ENCODE results near the gene RTF1. TPM values are rescaled to one million over a fixed set of nuclear protein-coding genes. Genes with fewer than 3 reads are reported as not detected.

Gene RTF1
- polyA plus RNA-seq, 1 of the 3 experiments (the other 2 are of a cell fraction): 27.8 TPM

DNA sequence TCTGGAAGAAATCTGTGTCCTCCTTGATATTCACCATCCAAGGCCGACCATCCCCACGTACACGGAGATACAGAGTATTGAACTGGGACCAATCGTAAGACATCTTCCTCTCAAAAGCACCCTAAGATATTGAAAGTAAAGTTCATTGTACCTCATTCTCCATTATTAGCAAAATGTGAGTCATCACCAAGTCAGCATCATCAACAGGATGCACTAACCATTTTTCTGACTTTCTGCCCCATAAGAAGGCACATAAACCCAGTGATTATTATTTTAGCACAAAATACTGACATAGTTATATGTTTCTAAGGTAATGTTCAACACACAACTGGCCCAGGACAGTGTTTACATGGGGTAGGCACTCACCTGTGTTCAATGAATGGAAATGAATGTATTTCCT, 22.0 kb upstream of the RTF1 start:
- Histone ChIP-seq H4K20me1 (ENCODE audit: insufficient read depth) (no peaks in the 10 kb centered on the region), H3K36me3 (replicated peaks in 1 of 2; ENCODE audit: control insufficient read depth in 1 of 2, insufficient read depth in 2 of 2, low read length in 1 of 2) (peaks cover 4 to 14% of the 10 kb centered on the region in 2 experiments), H3K4me1 (ENCODE audit: control insufficient read depth in 1 of 2, insufficient read depth in 2 of 2, low read depth in 1 of 2, low read length in 1 of 2) (no peaks in the 10 kb centered on the region), H3K79me2 (ENCODE audit: insufficient read depth) (no peaks in the 10 kb centered on the region), H3K9me2 (no peaks in the 10 kb centered on the region), H3K9me3 (no peaks in the 10 kb centered on the region), H3K9ac (no peak overlapping the region), H3K27ac (ENCODE audit: low read depth in 2 of 2, low read length in 1 of 2) (no peak overlapping the region), H3K4me3 (ENCODE audit: low read depth in 2 of 2, low read length in 1 of 2) (no peak overlapping the region), H3K4me2 (no peak overlapping the region), H3K27me3 (ENCODE audit: insufficient read depth) (no peaks in the 10 kb centered on the region), H3F3A (replicated peaks; ENCODE audit: insufficient read depth) (peaks cover 14% of the 10 kb centered on the region), H2AFZ (ENCODE audit: low read depth) (no peak overlapping the region)
- CTCF ChIA-PET: no interaction called here
- POLR2A ChIA-PET: no interaction called here
- no peak for DNase-seq
- 91% methylated on average over 4 of the region's 4 CpGs for WGBS (ENCODE audit: low lambda C conversion rate)
- TF ChIP-seq JUND (IDR thresholded peaks at IDR 0.05) (no peak), FOSL2 (IDR thresholded peaks at IDR 0.05; ENCODE audit: borderline replicate concordance, low read depth) (no peak), RAD21 (IDR thresholded peaks at IDR 0.05; ENCODE audit: low read length) (no peak), EP300 (IDR thresholded peaks at IDR 0.05; ENCODE audit: borderline replicate concordance in 1 of 2, low read depth in 1 of 2, low read length in 1 of 2) (no peak), YY1 (IDR thresholded peaks at IDR 0.05; ENCODE audit: low read depth) (no peak), RXRA (IDR thresholded peaks at IDR 0.05; ENCODE audit: borderline replicate concordance, low read depth) (no peak), EZH2phosphoT487 (IDR thresholded peaks at IDR 0.05; ENCODE audit: borderline replicate concordance, low read depth) (no peak)
- TF ChIP-seq, protein P1, sequence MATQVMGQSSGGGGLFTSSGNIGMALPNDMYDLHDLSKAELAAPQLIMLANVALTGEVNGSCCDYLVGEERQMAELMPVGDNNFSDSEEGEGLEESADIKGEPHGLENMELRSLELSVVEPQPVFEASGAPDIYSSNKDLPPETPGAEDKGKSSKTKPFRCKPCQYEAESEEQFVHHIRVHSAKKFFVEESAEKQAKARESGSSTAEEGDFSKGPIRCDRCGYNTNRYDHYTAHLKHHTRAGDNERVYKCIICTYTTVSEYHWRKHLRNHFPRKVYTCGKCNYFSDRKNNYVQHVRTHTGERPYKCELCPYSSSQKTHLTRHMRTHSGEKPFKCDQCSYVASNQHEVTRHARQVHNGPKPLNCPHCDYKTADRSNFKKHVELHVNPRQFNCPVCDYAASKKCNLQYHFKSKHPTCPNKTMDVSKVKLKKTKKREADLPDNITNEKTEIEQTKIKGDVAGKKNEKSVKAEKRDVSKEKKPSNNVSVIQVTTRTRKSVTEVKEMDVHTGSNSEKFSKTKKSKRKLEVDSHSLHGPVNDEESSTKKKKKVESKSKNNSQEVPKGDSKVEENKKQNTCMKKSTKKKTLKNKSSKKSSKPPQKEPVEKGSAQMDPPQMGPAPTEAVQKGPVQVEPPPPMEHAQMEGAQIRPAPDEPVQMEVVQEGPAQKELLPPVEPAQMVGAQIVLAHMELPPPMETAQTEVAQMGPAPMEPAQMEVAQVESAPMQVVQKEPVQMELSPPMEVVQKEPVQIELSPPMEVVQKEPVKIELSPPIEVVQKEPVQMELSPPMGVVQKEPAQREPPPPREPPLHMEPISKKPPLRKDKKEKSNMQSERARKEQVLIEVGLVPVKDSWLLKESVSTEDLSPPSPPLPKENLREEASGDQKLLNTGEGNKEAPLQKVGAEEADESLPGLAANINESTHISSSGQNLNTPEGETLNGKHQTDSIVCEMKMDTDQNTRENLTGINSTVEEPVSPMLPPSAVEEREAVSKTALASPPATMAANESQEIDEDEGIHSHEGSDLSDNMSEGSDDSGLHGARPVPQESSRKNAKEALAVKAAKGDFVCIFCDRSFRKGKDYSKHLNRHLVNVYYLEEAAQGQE (IDR thresholded peaks at IDR 0.05; ENCODE audit: low read depth, low read length): no peak
- TF ChIP-seq, protein P2, sequence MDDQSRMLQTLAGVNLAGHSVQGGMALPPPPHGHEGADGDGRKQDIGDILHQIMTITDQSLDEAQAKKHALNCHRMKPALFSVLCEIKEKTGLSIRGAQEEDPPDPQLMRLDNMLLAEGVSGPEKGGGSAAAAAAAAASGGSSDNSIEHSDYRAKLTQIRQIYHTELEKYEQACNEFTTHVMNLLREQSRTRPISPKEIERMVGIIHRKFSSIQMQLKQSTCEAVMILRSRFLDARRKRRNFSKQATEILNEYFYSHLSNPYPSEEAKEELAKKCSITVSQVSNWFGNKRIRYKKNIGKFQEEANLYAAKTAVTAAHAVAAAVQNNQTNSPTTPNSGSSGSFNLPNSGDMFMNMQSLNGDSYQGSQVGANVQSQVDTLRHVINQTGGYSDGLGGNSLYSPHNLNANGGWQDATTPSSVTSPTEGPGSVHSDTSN (IDR thresholded peaks at IDR 0.05): no peak

DNA sequence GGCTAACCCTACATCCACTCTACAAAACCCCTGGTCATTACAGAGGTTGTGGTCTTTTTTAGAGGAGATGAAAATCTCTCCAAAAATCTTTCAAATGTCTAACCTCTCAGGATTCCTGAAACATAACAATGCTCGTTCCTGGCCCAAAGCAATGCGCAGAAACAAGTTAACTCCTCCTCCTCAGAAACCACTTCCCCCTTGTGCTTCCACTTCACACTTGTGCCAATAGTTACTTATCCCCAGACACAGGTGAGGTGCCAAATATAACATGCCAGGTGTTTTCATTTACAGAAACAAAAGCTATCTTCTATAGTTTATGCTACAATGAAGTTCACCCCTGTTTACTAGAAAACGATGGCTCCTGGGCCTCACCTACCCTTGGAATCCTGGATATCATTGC, 20.8 kb upstream of the RTF1 start:
- peaks cover 5% of the 10 kb centered on the region for H3K79me2 ChIP-seq (ENCODE audit: insufficient read depth)
- H3K4me1 ChIP-seq (ENCODE audit: control insufficient read depth in 1 of 2, insufficient read depth in 2 of 2, low read depth in 1 of 2, low read length in 1 of 2): no peaks in the 10 kb centered on the region
- H3K4me2 ChIP-seq: no peak overlapping the region
- no peaks in the 10 kb centered on the region for H3K9me2 ChIP-seq
- H3K4me3 ChIP-seq (ENCODE audit: low read depth in 2 of 2, low read length in 1 of 2): no peak overlapping the region
- peaks cover 4 to 11% of the 10 kb centered on the region in 2 experiments for H3K36me3 ChIP-seq (replicated peaks in 1 of 2; ENCODE audit: control insufficient read depth in 1 of 2, insufficient read depth in 2 of 2, low read length in 1 of 2)
- no peak overlapping the region for H2AFZ ChIP-seq (ENCODE audit: low read depth)
- no peak overlapping the region for H3K27ac ChIP-seq (ENCODE audit: low read depth in 2 of 2, low read length in 1 of 2)
- H3K9me3 ChIP-seq: no peaks in the 10 kb centered on the region
- H3K27me3 ChIP-seq (ENCODE audit: insufficient read depth): no peaks in the 10 kb centered on the region
- WGBS (ENCODE audit: low lambda C conversion rate): 78% methylated on average over 3 of the region's 3 CpGs
- H3K9ac ChIP-seq: no peak overlapping the region
- no peak for DNase-seq
- ChIA-PET CTCF (no interaction called here), POLR2A (no interaction called here)
- no peaks in the 10 kb centered on the region for H4K20me1 ChIP-seq (ENCODE audit: insufficient read depth)
- H3F3A ChIP-seq (replicated peaks; ENCODE audit: insufficient read depth): peaks cover 14% of the 10 kb centered on the region
- TF ChIP-seq ELF1 (IDR thresholded peaks at IDR 0.05): no peak
- TF ChIP-seq, protein P3, sequence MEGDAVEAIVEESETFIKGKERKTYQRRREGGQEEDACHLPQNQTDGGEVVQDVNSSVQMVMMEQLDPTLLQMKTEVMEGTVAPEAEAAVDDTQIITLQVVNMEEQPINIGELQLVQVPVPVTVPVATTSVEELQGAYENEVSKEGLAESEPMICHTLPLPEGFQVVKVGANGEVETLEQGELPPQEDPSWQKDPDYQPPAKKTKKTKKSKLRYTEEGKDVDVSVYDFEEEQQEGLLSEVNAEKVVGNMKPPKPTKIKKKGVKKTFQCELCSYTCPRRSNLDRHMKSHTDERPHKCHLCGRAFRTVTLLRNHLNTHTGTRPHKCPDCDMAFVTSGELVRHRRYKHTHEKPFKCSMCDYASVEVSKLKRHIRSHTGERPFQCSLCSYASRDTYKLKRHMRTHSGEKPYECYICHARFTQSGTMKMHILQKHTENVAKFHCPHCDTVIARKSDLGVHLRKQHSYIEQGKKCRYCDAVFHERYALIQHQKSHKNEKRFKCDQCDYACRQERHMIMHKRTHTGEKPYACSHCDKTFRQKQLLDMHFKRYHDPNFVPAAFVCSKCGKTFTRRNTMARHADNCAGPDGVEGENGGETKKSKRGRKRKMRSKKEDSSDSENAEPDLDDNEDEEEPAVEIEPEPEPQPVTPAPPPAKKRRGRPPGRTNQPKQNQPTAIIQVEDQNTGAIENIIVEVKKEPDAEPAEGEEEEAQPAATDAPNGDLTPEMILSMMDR (IDR thresholded peaks at IDR 0.05): no peak
- no peak for TF ChIP-seq NRF1 (IDR thresholded peaks at IDR 0.05; ENCODE audit: low read depth, low read length)
- TF ChIP-seq RXRA (IDR thresholded peaks at IDR 0.05; ENCODE audit: borderline replicate concordance, low read depth): no peak
- TF ChIP-seq SMC3 (IDR thresholded peaks at IDR 0.05; ENCODE audit: low read depth, low read length): no peak
- TF ChIP-seq, protein P4, sequence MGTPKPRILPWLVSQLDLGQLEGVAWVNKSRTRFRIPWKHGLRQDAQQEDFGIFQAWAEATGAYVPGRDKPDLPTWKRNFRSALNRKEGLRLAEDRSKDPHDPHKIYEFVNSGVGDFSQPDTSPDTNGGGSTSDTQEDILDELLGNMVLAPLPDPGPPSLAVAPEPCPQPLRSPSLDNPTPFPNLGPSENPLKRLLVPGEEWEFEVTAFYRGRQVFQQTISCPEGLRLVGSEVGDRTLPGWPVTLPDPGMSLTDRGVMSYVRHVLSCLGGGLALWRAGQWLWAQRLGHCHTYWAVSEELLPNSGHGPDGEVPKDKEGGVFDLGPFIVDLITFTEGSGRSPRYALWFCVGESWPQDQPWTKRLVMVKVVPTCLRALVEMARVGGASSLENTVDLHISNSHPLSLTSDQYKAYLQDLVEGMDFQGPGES (IDR thresholded peaks at IDR 0.05; ENCODE audit: low read depth, low read length): no peak
- TF ChIP-seq, protein P2 (IDR thresholded peaks at IDR 0.05): no peak
- no peak for TF ChIP-seq RFX5 (IDR thresholded peaks at IDR 0.05; ENCODE audit: low read length)
- no peak for TF ChIP-seq GABPA (IDR thresholded peaks at IDR 0.05; ENCODE audit: low read depth)
- no peak for TF ChIP-seq POLR2AphosphoS5 (IDR thresholded peaks at IDR 0.05; ENCODE audit: low read depth, low read length)
- no peak for TF ChIP-seq FOXM1 (IDR thresholded peaks at IDR 0.05; ENCODE audit: low read depth)
